ENCODE measurements around the gene THSD4. TPM values are rescaled to one million over a fixed set of nuclear protein-coding genes. Genes with fewer than 3 reads are reported as not detected.
"Not testable (repeated sequence)": the region's sequence is repeated elsewhere in the genome, so short reads cannot be mapped to it uniquely, and the experiment has no call there.

Gene THSD4
- total RNA-seq, 1 experiment from 2014 or later, result 24.2 TPM

GRCh38 chr15:71261418-71261817 lies 146.1 kb downstream of the THSD4 start:
- Mint-ChIP-seq H3K4me1 (ENCODE audit: low read depth, unreplicated experiment) (peaks cover 5% of the 10 kb centered on the region), H3K4me3 (ENCODE audit: low read depth, unreplicated experiment) (no peak overlapping the region), H3K27me3 (ENCODE audit: unreplicated experiment) (no peaks in the 10 kb centered on the region), H3K36me3 (ENCODE audit: insufficient read depth, unreplicated experiment) (no peaks in the 10 kb centered on the region), H3K27ac (ENCODE audit: unreplicated experiment) (no peak overlapping the region), H3K9me3 (ENCODE audit: low read depth, unreplicated experiment) (peaks cover 2% of the 10 kb centered on the region)
- CTCF ChIA-PET, result no interaction called here
- no peak for TF ChIP-seq CTCF (IDR thresholded peaks at IDR 0.05; ENCODE audit: unreplicated experiment)
- no peak for DNase-seq
- intact Hi-C loops (cut with micrococcal nuclease; ENCODE audit: unreplicated experiment), result no loop called here
- no TSS peak for BruUV-seq (replicated peaks)

- intact Hi-C loops (cut with micrococcal nuclease; ENCODE audit: unreplicated experiment), result no loop called here
- CTCF ChIA-PET, result no interaction called here
- no peak for DNase-seq
- BruUV-seq (replicated peaks), result no TSS peak
- peaks cover 10% of the 10 kb centered on the region for H3K4me1 Mint-ChIP-seq (ENCODE audit: low read depth, unreplicated experiment)
- H3K4me3 Mint-ChIP-seq (ENCODE audit: low read depth, unreplicated experiment), result no peak overlapping the region
- H3K27me3 Mint-ChIP-seq (ENCODE audit: unreplicated experiment), result no peaks in the 10 kb centered on the region
- H3K36me3 Mint-ChIP-seq (ENCODE audit: insufficient read depth, unreplicated experiment), result no peaks in the 10 kb centered on the region
- H3K9me3 Mint-ChIP-seq (ENCODE audit: low read depth, unreplicated experiment), result peaks cover 2% of the 10 kb centered on the region
- no peak for TF ChIP-seq CTCF (IDR thresholded peaks at IDR 0.05; ENCODE audit: unreplicated experiment)
- no peak overlapping the region for H3K27ac Mint-ChIP-seq (ENCODE audit: unreplicated experiment)
Observed at GRCh38 chr15:71261909-71262308, 146.6 kb downstream of the THSD4 start.

- CTCF ChIA-PET, result no interaction called here
- Mint-ChIP-seq H3K27ac (ENCODE audit: unreplicated experiment) (no peak overlapping the region), H3K4me1 (ENCODE audit: low read depth, unreplicated experiment) (peaks cover 11% of the 10 kb centered on the region), H3K9me3 (ENCODE audit: low read depth, unreplicated experiment) (peaks cover 2% of the 10 kb centered on the region), H3K4me3 (ENCODE audit: low read depth, unreplicated experiment) (no peak overlapping the region), H3K36me3 (ENCODE audit: insufficient read depth, unreplicated experiment) (no peaks in the 10 kb centered on the region), H3K27me3 (ENCODE audit: unreplicated experiment) (no peaks in the 10 kb centered on the region)
- DNase-seq, result no peak
- no TSS peak for BruUV-seq (replicated peaks)
- no peak for TF ChIP-seq CTCF (IDR thresholded peaks at IDR 0.05; ENCODE audit: unreplicated experiment)
- intact Hi-C loops (cut with micrococcal nuclease; ENCODE audit: unreplicated experiment), result no loop called here
Observed at GRCh38 chr15:71262599-71262998, 147.3 kb downstream of the THSD4 start.

- H3K27me3 Mint-ChIP-seq (ENCODE audit: unreplicated experiment); CTCF ChIA-PET; intact Hi-C loops (cut with micrococcal nuclease; ENCODE audit: unreplicated experiment); H3K4me3 Mint-ChIP-seq (ENCODE audit: low read depth, unreplicated experiment); H3K36me3 Mint-ChIP-seq (ENCODE audit: insufficient read depth, unreplicated experiment); H3K27ac Mint-ChIP-seq (ENCODE audit: unreplicated experiment); BruUV-seq (replicated peaks); H3K9me3 Mint-ChIP-seq (ENCODE audit: low read depth, unreplicated experiment); DNase-seq: not testable (repeated sequence)
- peaks cover 11% of the 10 kb centered on the region for H3K4me1 Mint-ChIP-seq (ENCODE audit: low read depth, unreplicated experiment)
Observed at GRCh38 chr15:71265606-71266005, 150.3 kb downstream of the THSD4 start.

GRCh38 chr15:71271327-71271726 lies 156.1 kb downstream of the THSD4 start:
- H3K4me1 Mint-ChIP-seq (ENCODE audit: low read depth, unreplicated experiment), result peaks cover 36% of the 10 kb centered on the region
- H3K9me3 Mint-ChIP-seq (ENCODE audit: low read depth, unreplicated experiment), result peaks cover 2% of the 10 kb centered on the region
- TF ChIP-seq CTCF (IDR thresholded peaks at IDR 0.05; ENCODE audit: unreplicated experiment), result no peak
- no peak for DNase-seq
- no peak overlapping the region for H3K27ac Mint-ChIP-seq (ENCODE audit: unreplicated experiment)
- CTCF ChIA-PET, result no interaction called here
- H3K27me3 Mint-ChIP-seq (ENCODE audit: unreplicated experiment), result no peaks in the 10 kb centered on the region
- BruUV-seq (replicated peaks), result no TSS peak
- H3K4me3 Mint-ChIP-seq (ENCODE audit: low read depth, unreplicated experiment), result no peak overlapping the region
- intact Hi-C loops (cut with micrococcal nuclease; ENCODE audit: unreplicated experiment), result no loop called here
- H3K36me3 Mint-ChIP-seq (ENCODE audit: insufficient read depth, unreplicated experiment), result peaks cover 5% of the 10 kb centered on the region
